HFFc6 (cell line): Measurements from ENCODE around the gene THUMPD1. TPM values are rescaled to one million over a fixed set of nuclear protein-coding genes. Genes with fewer than 3 reads are reported as not detected.
A peak's percentile ranks its signal among the peaks of the same experiment; 100 is the strongest.
"Not testable (repeated sequence)": the region's sequence is repeated elsewhere in the genome, so short reads cannot be mapped to it uniquely, and the experiment has no call there.

Source experiments
- DNase-seq: peaks from one replicate; pipeline ENCODE4 v3.0.0-alpha.2; 2018
- H3K27ac Mint-ChIP-seq: 2 replicates; pipeline ENCODE4 v1.8.0; 2020; ENCODE audit warnings: mild to moderate bottlenecking, mixed read lengths
- H3K27me3 Mint-ChIP-seq: 2 replicates; pipeline ENCODE4 v1.8.0; 2021; ENCODE audit warnings: mild to moderate bottlenecking, moderate library complexity, mixed read lengths; ENCODE audit not compliant: insufficient read depth
- H3K36me3 Mint-ChIP-seq: 2 replicates; pipeline ENCODE4 v1.8.0; 2021; ENCODE audit warnings: low read depth, mixed read lengths
- H3K4me1 Mint-ChIP-seq: 2 replicates; pipeline ENCODE4 v1.8.0; 2020; ENCODE audit warnings: low read depth, mixed read lengths
- H3K4me3 Mint-ChIP-seq: 2 replicates; pipeline ENCODE4 v1.8.0; 2020; ENCODE audit warnings: mild to moderate bottlenecking, moderate library complexity, mixed read lengths
- H3K9me3 Mint-ChIP-seq: 2 replicates; pipeline ENCODE4 v1.8.0; 2020; ENCODE audit warnings: mild to moderate bottlenecking, mixed read lengths
- CTCF ChIP-seq: fragments of 200-600 bp; sonication (generic); IDR thresholded peaks from 2 replicates; pipeline ENCODE4 v1.5.0; 2021; ENCODE audit warnings: antibody characterized with exemption, mild to moderate bottlenecking
- total RNA-seq, 6 experiments: library from RNA; stranded (reverse); fragmentation: NEBNext Ultra II Directional; extraction: Animal tissue kit (Norgen Biotek cat#: 25700); gene quantifications; 2 replicates in 1 of 6; 3 replicates in 5 of 6; pipeline ENCODE4 v1.2.3, GENCODE V29; 2021

THUMPD1 gene
- total RNA-seq, 6 experiments from 2014 or later = 21.9 to 26.1 (median 24.3) TPM

- DNase-seq = no peak
- Mint-ChIP-seq H3K4me1 (no peaks in the 10 kb centered on the region), H3K4me3 (no peak overlapping the region), H3K27ac (no peak overlapping the region), H3K9me3 (no peaks in the 10 kb centered on the region), H3K27me3 (peaks cover 2% of the 10 kb centered on the region), H3K36me3 (no peaks in the 10 kb centered on the region)
- no peak for TF ChIP-seq CTCF
These were observed 14.4 kb downstream of the THUMPD1 start for GRCh38 chr16:20727181-20727580.

DNA sequence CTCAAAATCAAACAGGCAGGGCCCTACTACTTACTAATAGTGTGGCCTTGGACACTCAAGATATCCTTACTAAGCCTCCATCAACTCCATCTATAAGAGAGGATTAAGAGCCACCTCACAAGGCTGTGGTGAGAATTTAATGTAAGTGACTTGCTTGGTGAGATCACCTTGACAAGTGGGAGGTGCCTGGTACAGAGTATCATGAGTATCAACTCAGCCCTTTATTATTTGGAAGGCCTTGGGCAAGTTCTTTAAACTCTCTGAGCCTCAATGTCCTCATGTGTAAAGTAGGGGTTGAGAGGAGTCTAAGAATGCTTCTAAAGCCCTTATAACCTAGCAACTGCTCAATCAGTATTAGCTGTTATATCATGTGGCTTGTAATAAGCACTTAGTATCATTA lies 15.0 kb downstream of the THUMPD1 start:
- H3K36me3 Mint-ChIP-seq = no peaks in the 10 kb centered on the region
- no peak for DNase-seq
- peaks cover 2% of the 10 kb centered on the region for H3K27me3 Mint-ChIP-seq
- H3K9me3 Mint-ChIP-seq = no peaks in the 10 kb centered on the region
- no peak for TF ChIP-seq CTCF
- no peak overlapping the region for H3K4me3 Mint-ChIP-seq
- H3K27ac Mint-ChIP-seq = no peak overlapping the region
- H3K4me1 Mint-ChIP-seq = no peaks in the 10 kb centered on the region

DNA sequence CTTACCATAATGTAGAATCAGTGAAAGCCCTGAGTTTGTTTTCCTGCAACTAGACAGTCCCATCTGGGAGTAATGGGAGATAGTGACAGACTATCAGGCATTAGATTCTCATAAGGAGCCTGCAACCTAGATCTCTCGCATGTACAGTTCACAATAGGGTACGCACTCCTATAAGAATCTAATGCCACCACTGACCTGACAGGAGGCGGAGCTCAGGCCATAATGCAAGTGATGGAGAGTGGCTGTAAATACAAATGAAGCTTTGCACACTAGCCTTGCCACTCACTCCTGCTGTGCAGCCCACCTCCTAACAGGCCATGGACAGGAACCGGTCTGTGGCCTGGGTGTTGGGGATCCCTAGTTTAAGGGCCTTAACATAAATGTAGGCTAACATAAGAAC lies 21.4 kb downstream of the THUMPD1 start:
- no peaks in the 10 kb centered on the region for H3K9me3 Mint-ChIP-seq
- H3K4me3 Mint-ChIP-seq = no peak overlapping the region
- H3K4me1 Mint-ChIP-seq = no peaks in the 10 kb centered on the region
- TF ChIP-seq CTCF = no peak
- no peak for DNase-seq
- no peak overlapping the region for H3K27ac Mint-ChIP-seq
- H3K27me3 Mint-ChIP-seq = peaks cover 1% of the 10 kb centered on the region; the same call in 1 of the 2 replicates
- H3K36me3 Mint-ChIP-seq = no peaks in the 10 kb centered on the region

DNA sequence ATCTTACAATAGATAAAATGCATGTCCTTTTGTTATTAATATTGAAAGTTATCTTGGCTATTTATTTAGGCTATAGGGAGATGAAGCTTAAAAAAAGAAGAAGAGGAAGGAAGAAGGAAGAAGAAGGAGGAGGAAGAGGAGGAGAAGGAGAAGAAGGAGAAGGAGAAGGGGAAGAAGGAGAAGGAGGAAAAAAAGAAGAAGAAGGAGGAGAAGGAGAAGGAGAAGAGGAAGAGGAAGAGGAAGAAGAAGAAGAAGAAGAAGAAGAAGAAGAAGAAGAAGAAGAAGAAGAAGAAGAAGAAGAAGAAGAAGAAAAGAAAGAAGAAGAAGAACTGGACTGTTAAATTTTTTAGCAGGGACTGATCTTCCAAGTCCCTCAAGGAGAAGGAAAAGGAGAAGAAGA lies 23.9 kb downstream of the THUMPD1 start:
- H3K27me3 Mint-ChIP-seq, H3K27ac Mint-ChIP-seq, DNase-seq, H3K4me3 Mint-ChIP-seq, H3K36me3 Mint-ChIP-seq, H3K9me3 Mint-ChIP-seq, H3K4me1 Mint-ChIP-seq: not testable (repeated sequence)

DNA sequence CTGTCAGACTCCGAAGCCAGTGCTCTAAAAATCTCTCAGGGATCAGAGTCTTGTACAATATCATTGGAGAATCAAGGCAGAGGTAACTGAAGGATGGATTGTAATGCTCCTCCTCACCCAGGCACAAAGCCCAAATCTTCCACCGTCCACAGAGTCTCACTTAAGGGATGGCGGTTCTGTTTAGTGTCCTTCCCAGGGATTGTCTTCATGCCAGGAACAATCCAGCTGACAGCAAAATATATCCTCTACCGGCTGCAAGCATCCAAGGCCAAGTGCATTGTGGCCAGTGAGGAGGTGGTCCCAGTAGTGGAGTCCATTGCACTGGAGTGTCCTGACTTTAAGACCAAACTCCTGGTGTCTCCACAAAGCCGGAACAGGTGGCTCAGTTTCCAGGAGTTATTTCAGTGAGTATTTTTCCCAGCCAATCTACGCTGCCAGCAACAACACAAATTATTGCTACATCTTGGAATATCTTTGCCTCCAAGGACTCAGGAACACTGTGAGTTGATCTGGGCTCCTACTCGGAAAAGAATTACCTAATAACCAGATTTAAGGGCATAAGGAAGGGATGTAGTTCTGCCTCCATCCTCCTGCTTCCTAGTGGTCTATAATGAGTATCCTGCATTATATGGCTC lies 30.2 kb downstream of the THUMPD1 start:
- TF ChIP-seq CTCF = no peak
- H3K4me3 Mint-ChIP-seq = no peak overlapping the region
- H3K9me3 Mint-ChIP-seq = no peaks in the 10 kb centered on the region
- no peak overlapping the region for H3K27ac Mint-ChIP-seq
- no peak for DNase-seq
- no peaks in the 10 kb centered on the region for H3K4me1 Mint-ChIP-seq
- no peaks in the 10 kb centered on the region for H3K27me3 Mint-ChIP-seq
- H3K36me3 Mint-ChIP-seq = no peaks in the 10 kb centered on the region

GRCh38 chr16:20708129-20708528 lies 33.5 kb downstream of the THUMPD1 start:
- H3K4me1 Mint-ChIP-seq, H3K27me3 Mint-ChIP-seq, H3K27ac Mint-ChIP-seq, H3K9me3 Mint-ChIP-seq, DNase-seq, H3K4me3 Mint-ChIP-seq, H3K36me3 Mint-ChIP-seq: not testable (repeated sequence)
- TF ChIP-seq CTCF = peak; percentile 49
